ENCODE results near the gene MED13L. TPM values are rescaled to one million over a fixed set of nuclear protein-coding genes. Genes with fewer than 3 reads are reported as not detected.

MED13L gene
- polyA plus RNA-seq, 1 donor (not counting 4 experiments of a cell fraction or from before 2014, with no cell fraction given), result 31.7 TPM

DNA sequence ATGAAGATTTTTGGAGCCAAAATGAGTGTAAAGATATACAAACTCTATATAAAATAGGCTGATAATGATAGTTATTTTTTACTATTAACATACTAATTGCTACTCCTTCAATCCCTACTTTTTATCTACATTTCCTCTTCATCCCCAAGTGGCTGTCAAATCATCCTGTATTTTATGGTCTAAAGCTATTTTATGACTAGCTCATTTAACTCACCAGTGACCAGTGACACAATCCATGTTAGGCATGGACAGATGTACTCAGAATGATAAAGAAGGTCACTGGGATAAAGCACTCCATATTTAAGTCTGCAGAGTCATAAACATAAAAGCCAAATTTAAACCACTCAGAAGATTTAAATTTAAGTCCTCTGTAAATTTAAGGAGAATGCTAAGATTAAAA lies 183.0 kb downstream of the MED13L start:
- dilution Hi-C loops (cut with MboI; ENCODE audit: extremely low pct_ligation_motif_present, low sequenced_read_pairs), result no loop called here
- TF ChIP-seq, protein P1, sequence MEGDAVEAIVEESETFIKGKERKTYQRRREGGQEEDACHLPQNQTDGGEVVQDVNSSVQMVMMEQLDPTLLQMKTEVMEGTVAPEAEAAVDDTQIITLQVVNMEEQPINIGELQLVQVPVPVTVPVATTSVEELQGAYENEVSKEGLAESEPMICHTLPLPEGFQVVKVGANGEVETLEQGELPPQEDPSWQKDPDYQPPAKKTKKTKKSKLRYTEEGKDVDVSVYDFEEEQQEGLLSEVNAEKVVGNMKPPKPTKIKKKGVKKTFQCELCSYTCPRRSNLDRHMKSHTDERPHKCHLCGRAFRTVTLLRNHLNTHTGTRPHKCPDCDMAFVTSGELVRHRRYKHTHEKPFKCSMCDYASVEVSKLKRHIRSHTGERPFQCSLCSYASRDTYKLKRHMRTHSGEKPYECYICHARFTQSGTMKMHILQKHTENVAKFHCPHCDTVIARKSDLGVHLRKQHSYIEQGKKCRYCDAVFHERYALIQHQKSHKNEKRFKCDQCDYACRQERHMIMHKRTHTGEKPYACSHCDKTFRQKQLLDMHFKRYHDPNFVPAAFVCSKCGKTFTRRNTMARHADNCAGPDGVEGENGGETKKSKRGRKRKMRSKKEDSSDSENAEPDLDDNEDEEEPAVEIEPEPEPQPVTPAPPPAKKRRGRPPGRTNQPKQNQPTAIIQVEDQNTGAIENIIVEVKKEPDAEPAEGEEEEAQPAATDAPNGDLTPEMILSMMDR (optimal IDR thresholded peaks at IDR 0.05 in 1 of 3, IDR thresholded peaks at IDR 0.05 in 1 of 3, conservative IDR thresholded peaks at IDR 0.05 in 1 of 3; ENCODE audit: extremely low read depth in 1 of 3, insufficient read depth in 2 of 3, low read length in 3 of 3), result no peak
- no peak for TF ChIP-seq EZH2 (IDR thresholded peaks at IDR 0.05; ENCODE audit: low read length)
- Histone ChIP-seq H4K20me1 (ENCODE audit: control insufficient read depth, extremely low read depth, insufficient read depth, low read length) (no peaks in the 10 kb centered on the region), H3K9me1 (ENCODE audit: control insufficient read depth, extremely low read depth, insufficient read depth, low read length) (peaks cover under 1% of the 10 kb centered on the region), H3K79me2 (ENCODE audit: control insufficient read depth, insufficient read depth, low read length) (peaks cover 43% of the 10 kb centered on the region), H3K27me3 (ENCODE audit: control insufficient read depth, extremely low read depth, insufficient read depth, low read length) (no peaks in the 10 kb centered on the region), H3K9me3 (ENCODE audit: control insufficient read depth, low read depth, low read length) (no peaks in the 10 kb centered on the region), H3K9ac (ENCODE audit: control insufficient read depth, extremely low read depth, insufficient read depth, low read length) (no peak overlapping the region), H3K36me3 (ENCODE audit: control insufficient read depth in 2 of 2, extremely low read depth in 1 of 2, insufficient read depth in 2 of 2, low read length in 2 of 2) (no peaks in the 10 kb centered on the region), H3K27ac (ENCODE audit: control insufficient read depth, insufficient read depth, low read length) (no peak overlapping the region), H2AFZ (ENCODE audit: control insufficient read depth, low read length) (no peak overlapping the region), H3K4me3 (ENCODE audit: control insufficient read depth in 2 of 3, extremely low read depth in 1 of 3, insufficient read depth in 2 of 3, low read depth in 1 of 3, low read length in 3 of 3) (no peak overlapping the region), H3K4me1 (ENCODE audit: control insufficient read depth, extremely low read depth, insufficient read depth, low read length) (no peaks in the 10 kb centered on the region), H3K4me2 (ENCODE audit: control insufficient read depth, extremely low read depth, insufficient read depth, low read depth, low read length) (no peak overlapping the region)
- FAIRE-seq, result no peak
- DNase-seq (ENCODE audit: low read depth, low spot score), result no peak

DNA sequence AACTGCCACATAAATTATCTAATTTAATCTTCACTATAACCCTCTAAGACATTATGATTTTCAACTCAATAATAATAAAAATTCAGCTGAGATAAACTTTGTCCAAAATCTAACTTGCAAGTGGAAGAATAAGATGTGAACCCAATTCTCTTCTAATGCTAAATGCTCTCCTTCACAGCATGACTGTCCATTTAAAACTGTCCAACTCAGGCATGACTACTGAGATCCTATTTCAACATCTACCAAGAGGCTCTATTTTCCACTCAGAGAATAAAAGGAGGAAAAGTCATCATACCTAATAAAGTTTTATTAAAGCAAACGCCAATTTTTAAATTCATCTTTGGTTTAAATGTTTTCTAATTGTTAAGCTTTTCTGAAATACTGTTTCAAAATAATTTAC lies 183.6 kb downstream of the MED13L start:
- dilution Hi-C loops (cut with MboI; ENCODE audit: extremely low pct_ligation_motif_present, low sequenced_read_pairs), result no loop called here
- H3K79me2 ChIP-seq (ENCODE audit: control insufficient read depth, insufficient read depth, low read length), result peaks cover 41% of the 10 kb centered on the region
- H3K27me3 ChIP-seq (ENCODE audit: control insufficient read depth, extremely low read depth, insufficient read depth, low read length), result no peaks in the 10 kb centered on the region
- no peaks in the 10 kb centered on the region for H3K36me3 ChIP-seq (ENCODE audit: control insufficient read depth in 2 of 2, extremely low read depth in 1 of 2, insufficient read depth in 2 of 2, low read length in 2 of 2)
- H3K9me3 ChIP-seq (ENCODE audit: control insufficient read depth, low read depth, low read length), result no peaks in the 10 kb centered on the region
- DNase-seq (ENCODE audit: low read depth, low spot score) (no peak), FAIRE-seq (no peak)
- no peaks in the 10 kb centered on the region for H4K20me1 ChIP-seq (ENCODE audit: control insufficient read depth, extremely low read depth, insufficient read depth, low read length)
- H3K9ac ChIP-seq (ENCODE audit: control insufficient read depth, extremely low read depth, insufficient read depth, low read length), result no peak overlapping the region
- no peaks in the 10 kb centered on the region for H3K9me1 ChIP-seq (ENCODE audit: control insufficient read depth, extremely low read depth, insufficient read depth, low read length)
- no peaks in the 10 kb centered on the region for H3K4me1 ChIP-seq (ENCODE audit: control insufficient read depth, extremely low read depth, insufficient read depth, low read length)
- no peak overlapping the region for H3K4me3 ChIP-seq (ENCODE audit: control insufficient read depth in 2 of 3, extremely low read depth in 1 of 3, insufficient read depth in 2 of 3, low read depth in 1 of 3, low read length in 3 of 3)
- no peak overlapping the region for H3K27ac ChIP-seq (ENCODE audit: control insufficient read depth, insufficient read depth, low read length)
- no peak overlapping the region for H2AFZ ChIP-seq (ENCODE audit: control insufficient read depth, low read length)
- TF ChIP-seq, protein P1 (optimal IDR thresholded peaks at IDR 0.05 in 1 of 3, IDR thresholded peaks at IDR 0.05 in 1 of 3, conservative IDR thresholded peaks at IDR 0.05 in 1 of 3; ENCODE audit: extremely low read depth in 1 of 3, insufficient read depth in 2 of 3, low read length in 3 of 3), result no peak
- TF ChIP-seq EZH2 (IDR thresholded peaks at IDR 0.05; ENCODE audit: low read length), result no peak
- no peak overlapping the region for H3K4me2 ChIP-seq (ENCODE audit: control insufficient read depth, extremely low read depth, insufficient read depth, low read depth, low read length)

All from keratinocyte (primary cell).